DMS153 treated with DMSO at 0.1 percent for 48 hours (cell line): Measurements from ENCODE around the gene ETS2.
A peak's percentile ranks its signal among the peaks of the same experiment; 100 is the strongest.

ENCODE experiments used
- DNase-seq: peaks from one replicate; lab custom pipeline; 2025; ENCODE audit not compliant: unreplicated experiment; lab: John Stamatoyannopoulos, UW

Gene ETS2

DNA sequence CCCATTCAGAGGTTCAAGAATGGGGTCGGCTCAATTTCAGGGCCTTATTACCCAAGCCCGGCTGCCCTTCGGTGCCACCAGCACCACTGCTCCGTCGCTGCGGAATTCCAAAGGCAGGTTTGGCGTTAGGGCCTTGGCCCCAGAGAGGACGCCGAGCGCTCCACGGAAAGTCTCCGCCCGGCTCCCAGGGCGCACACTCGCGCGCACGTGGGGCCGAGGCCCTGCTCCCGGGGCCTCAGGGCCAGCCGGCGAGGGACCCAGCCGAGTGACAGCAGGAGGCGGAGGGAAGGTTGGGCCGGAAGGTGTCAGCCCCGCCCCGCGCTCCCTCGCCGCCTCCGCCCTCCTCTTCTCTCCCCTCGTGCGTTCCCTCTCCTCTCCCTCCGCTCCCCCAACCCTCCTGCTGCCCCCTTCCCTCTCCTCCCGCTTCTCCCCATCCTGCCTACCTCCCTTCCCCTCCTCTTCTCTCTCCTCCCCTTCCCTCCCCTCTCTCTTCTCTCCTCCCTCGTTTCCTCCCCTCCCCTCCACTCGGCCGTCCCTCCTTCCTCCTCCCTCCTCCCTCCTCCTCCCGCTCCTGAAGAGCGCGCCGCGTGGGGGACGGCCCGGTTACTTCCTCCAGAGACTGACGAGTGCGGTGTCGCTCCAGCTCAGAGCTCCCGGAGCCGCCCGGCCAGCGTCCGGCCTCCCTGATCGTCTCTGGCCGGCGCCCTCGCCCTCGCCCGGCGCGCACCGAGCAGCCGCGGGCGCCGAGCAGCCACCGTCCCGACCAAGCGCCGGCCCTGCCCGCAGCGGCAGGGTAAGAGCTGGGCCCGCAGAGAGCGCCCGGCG is at the start of gene ETS2:
ETS2 (plus strand) TSS at position 602 of the 825 bp plus-strand sequence. CDS start 4,106 bp downstream, outside the sequence.
- peak; percentile 98 for DNase-seq

DNA sequence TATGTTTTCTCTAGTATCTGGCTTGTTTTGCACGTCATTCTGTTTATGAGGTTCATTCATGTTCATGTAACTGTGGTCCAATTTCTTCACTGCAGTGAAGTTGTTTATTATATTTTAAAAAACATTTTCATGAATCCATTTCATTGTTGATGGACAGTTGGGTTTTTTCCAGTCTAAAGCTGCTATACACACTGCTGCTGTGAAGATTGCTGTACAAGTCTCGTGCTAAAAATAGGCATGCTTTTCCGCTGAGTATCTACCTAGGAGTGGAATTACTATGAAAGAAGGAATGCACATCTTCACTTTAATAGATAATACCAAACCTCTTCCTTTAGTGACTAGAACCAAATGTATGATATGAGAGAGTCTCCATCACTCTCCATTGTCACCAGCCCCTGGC is 49.0 kb upstream of the ETS2 start:
- DNase-seq, result no peak

DNA sequence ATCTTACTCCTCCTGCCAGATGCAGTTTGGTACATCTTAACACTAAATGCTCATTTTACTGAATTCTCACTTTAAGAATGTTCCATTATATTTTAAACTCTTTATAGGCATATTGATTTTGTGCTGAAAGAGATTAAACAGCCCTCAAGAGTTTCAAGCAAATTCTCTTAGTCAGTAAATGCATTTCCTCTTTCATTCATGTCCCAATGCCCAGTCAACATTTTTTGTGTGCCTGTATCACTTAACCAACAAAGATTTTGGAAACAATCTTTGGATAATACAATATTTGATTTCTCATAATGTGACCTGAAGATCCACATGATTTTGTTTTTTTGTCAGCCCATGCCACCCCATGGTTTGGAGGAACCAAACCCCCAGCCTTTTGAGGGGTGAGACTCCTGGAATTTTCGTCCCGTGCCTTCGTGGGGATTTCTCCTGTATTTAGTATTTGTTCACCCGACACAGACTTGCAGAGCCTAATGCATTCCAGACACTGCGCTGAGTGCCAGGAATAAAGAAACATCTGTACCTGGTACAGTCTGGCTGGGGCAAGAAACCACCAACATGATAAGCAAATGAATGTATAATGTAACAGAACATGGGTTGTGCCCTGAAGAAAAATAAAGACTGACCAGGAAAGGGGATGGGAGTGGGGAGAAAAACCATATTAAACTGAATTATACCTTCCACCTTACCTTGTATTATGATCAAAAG is 47.1 kb upstream of the ETS2 start:
- no peak for DNase-seq

DNA sequence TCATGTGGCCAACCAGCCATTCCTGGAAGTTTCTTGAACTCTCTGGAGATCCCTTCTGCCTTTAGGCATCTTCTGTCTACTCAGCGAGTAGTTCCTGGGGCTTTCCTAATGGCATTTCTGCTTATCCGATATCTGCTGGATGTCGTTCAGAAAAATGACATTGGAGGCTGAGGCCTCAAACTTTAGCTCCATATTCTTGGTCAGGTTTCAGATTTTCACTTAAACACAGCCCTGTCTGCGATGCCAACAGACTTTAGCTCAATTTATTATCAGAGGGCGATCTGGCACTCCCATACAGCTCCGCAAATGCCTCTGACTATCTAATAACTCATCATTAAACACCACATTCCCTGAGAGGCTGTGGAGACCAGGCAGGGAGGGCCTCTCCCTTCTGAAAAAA is 46.3 kb upstream of the ETS2 start:
- no peak for DNase-seq

DNA sequence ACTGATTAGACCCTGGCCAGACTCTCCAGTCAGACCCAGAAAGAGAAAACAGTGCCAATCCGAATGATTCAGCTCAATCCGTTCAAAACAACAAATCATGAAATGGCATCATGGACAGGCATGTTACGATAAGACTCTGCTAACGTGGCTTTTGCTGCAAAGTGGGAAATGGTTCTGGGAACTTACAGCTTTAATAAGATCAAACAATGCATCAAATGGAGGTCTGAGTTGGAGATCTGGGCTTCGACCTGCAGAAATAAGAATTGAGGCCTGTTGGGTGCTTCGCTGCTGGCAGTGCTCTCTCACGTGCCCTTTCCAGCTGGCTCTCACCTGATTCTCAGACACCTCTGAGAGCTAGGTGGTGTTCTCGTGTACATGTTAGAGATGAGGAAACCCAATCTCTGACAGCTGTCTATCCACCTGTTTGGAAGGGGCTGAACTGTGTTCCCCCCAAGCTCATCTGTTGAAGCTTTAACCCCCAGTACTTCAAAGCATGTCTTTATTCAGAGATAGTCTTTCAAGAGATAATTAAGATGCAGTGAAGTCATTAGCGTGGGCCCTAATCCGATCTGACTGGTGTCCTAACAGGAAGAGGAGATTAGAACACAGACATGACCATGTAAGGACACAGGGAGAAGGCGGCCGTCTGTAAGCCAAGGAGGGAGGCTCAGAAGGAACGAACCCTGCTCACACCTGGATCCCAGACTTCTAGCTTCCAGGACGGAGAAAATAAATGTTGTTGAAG is 45.5 kb upstream of the ETS2 start:
- no peak for DNase-seq

DNA sequence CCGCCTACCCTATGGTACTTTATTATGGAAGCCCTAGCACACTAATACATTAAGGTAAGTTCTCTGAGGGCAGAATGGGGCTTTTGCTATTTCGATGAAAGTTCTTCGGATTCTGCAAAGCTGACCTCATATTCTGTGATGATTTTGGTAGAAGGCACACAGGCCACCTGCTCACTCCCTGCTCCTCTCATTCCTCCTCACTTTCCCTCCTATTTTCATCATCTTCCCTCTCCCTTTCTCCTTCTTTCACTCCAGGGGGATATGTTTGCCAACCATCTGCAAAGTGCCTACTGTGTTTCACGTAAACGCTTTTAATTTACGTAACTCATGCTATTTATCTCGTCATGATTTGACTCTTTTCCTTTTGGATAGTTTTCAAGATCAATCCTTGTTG is 45.0 kb upstream of the ETS2 start:
- DNase-seq, result no peak

DNA sequence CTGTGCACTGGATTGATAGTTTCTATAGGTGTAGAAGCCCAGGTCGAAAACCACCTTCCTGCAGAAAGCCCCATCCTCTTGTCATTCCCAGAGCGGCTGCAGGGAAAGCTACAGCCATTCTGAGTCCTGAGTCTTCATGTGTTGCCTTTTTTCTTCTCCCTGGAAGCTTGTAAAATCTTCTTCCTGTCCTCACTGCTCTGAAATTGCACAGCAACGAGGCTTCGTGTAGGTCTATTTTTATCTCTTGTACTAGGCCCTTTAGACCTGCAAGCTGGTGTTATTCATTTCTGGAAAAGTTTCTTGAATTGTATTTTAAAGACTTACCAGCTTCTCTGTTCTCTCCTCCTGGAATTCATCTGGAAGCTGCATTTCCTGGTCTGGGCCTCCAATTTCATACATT is 44.2 kb upstream of the ETS2 start:
- DNase-seq, result no peak

DNA sequence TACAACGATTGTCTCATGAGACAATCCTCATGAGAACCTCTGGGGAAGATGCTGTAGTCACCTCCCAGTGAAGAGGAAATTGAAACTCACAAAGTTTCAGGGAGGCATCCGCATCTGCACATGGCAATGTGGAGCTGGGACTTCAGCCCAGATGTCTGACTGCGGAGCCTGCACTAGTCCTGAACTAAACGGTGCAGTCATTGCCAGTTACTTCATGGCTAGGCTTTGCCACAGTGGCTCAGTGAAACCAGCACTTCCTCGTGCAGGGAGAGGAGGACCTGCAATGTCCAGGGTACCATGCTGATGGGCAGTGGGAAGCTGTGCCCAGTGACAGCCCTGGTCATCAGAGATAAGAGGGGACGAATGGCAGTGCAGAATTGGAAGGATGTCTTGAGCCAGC is 40.7 kb upstream of the ETS2 start:
- no peak for DNase-seq

DNA sequence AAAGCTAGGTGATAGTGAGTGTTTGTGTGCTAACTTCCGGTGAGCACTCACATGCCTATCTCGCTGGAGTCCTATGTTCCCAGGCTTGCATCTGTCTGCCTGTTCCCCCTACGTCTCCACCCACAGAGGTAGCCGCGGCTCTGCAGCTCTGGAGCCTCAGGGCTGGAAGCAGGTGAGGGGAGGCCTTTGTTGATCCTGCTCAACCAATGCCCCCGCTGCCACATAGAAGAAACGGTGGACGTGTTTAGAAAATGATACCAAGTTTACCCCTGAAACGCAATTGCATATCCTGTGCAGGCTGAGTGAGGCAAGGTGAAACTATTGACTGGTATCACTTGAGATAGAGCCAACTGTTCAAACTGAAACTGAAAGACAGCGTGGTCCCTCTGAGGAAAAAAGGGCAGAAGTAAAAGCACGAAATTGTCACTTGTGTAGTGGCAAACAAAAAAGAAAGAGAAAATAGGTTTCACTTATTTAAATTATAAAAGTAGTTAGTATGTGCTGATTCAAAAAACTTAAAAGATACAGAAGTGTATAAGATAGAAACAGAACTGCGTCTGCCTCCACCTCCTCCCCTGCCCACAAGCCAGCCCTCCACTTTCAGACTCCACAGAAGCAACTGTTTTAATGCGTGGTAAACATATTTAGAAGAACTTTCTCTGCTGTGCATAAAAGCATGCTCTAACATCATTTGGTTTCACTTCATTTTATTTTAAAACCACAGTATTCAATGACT is 38.6 kb upstream of the ETS2 start:
- DNase-seq, result peak; percentile 89

DNA sequence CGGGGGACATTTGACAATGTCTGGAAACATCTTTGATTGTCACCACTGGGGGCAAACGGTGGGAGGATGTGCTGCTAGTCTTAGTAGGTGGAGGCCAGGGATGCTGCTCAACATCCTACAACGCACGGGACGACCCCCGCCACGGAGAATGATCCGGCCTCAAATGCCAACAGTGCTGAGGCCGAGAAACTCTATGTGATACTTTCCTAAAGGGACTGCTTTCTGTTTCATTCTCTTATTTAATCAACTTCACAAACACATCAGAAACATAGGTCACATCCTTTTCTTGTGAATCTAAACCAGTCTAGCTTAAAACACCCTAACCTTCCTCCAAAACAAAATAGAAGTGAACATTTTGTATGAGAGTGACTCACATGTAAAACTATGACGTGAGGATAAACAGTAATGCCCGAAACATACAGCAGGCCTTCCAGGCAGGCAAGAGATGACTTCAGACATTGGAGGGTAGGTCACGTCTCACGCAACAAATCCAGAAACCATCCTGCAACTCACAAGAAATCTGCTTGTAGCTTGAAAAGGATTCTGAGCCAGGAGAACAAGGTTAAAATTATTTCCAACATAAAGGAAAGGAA is 37.2 kb upstream of the ETS2 start:
- peak; percentile 54 for DNase-seq

DNA sequence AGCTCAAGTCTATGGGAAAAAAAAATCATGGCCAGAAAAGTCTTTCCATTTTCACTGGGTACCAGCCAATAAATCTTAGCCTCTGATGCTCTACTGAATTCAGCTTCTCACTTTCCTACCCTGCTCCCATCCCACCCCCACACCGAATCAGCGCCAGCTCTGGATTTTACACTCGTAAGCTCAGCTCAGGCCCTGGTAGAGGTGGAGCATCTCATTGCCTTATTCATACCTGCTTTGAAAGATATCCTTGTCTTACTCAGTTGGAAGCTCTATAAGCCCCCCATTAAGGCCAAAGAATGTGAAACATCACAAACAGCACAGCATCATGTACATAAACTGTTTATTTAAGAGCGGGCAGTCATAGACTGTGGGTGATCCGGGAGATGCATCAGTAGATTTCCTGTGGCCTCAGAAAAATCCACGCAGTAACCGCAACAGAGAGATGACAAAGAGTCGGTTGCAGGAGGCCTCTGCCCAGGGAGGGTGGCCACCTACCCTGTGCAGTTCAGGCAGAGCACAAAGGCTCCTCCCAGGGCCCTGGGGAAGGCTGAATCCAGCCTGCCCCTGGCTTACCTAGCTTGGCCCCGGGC is 36.4 kb upstream of the ETS2 start:
- peak; percentile 71 for DNase-seq

DNA sequence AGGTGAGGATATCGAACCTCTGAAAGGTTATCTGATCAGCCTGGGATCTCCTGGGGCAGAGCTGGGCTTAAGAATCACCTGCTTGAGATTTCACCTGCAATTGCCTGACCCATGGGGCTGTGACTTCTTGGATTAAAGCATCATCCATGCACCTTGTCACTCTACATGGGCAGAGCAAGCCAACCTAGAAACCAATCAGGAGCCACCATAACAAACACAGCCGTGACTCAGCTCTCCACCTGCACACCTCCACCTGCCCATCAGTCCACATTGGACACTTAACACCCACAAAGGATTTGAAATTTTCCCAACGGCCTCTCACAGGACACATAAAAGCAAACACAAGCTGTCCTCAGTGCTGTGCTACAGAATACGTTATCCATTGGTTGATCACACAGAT is 35.1 kb upstream of the ETS2 start:
- peak; percentile 62 for DNase-seq

DNA sequence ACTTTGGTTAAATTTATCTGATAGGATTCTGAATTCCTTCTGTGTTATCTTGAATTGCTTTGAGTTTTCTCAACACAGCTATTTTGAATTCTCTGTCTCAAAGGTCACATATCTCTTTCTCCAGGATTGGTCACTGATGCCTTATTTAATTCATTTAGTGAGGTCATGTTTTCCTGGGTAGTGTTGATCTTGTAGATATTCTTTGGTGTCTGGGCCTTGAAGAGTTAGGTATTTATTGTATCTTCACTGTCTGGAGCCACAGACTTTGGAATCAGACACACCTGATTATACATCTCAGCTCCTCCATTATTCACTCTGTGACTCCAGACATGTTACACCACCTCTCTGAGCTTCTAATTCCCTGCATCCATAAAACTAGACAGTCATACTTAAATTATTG is 34.2 kb upstream of the ETS2 start:
- DNase-seq, result no peak

DNA sequence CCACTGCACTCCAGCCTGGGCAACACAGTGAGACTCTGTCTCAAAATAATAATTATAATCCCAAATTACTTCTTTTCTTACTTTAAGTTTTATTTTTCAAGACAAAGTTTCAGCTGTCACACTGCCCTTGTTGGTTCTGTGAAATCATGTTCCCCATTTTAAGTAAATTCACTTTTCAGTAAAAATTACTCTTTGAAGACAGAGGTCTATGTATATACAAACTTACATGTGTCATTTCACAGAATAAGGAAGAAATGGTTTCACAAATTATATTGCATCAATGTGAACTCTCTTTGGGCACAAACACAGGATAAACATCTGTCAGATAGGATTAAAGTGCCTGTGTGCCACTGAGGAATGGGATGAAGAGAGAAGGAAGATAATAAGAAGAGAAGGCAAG is 33.1 kb upstream of the ETS2 start:
- no peak for DNase-seq

DNA sequence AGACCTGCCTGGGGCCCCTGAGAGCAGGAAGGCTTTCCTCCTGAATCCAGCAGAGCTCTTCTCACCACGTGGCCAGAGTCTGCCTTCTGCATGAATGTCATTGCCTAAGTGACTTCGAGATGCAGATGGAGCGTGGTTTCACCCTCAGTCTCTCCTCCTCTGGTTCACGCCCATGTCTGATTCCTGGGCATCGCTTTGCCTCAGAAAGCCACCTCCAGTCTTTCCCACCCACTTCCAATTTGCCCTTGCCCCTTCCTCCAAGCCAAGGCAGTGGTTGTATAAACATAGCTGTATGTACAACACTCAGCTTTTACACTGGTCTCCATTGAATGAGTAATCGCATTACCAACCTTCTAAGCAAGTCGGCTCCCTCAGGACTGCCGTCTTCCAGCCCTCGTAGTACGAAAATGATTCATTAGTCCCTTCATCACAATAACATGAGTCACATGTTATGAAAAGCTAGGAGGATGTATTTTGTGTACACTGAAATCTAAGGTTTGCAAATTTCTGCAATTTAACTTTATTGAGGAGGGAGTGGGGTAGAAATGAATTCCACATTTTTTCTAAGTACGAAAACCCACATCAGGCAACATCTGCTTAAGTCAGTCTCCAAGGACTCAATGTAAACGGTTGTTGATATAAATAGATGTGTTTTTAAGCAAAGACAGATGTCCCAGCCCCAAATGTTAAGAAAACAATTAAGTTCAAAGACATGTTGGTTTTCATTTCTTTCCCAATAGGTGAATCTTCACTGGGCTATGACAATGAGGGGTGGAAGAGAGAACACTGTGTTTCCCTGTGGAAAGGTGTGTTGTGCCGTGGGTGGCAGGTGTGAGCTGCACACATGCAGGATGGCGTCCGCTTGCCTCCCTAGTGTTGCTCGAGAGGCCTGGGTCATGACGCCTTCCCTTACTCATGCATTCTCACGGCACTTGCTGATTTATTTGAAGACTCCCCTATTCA is 32.3 kb upstream of the ETS2 start:
- DNase-seq, result no peak

DNA sequence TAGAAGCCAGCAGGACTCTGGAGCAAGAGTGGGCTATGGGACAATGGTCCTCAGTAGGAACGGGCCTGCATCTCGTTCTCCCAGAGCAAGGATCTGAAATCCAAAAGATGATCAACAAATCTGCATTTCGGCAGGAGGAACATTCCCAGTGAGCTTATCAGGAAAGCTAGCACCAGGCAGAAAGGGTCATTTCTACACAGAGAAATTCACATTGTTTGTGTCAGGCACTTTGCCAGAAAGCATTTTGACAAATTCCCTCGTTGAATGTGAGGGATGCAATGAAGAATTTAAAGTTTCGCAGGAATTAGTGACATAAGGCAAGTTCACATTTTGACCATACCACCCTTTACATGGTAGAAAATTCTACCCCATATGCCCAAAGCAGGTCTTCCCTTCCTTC is 31.6 kb upstream of the ETS2 start:
- no peak for DNase-seq

DNA sequence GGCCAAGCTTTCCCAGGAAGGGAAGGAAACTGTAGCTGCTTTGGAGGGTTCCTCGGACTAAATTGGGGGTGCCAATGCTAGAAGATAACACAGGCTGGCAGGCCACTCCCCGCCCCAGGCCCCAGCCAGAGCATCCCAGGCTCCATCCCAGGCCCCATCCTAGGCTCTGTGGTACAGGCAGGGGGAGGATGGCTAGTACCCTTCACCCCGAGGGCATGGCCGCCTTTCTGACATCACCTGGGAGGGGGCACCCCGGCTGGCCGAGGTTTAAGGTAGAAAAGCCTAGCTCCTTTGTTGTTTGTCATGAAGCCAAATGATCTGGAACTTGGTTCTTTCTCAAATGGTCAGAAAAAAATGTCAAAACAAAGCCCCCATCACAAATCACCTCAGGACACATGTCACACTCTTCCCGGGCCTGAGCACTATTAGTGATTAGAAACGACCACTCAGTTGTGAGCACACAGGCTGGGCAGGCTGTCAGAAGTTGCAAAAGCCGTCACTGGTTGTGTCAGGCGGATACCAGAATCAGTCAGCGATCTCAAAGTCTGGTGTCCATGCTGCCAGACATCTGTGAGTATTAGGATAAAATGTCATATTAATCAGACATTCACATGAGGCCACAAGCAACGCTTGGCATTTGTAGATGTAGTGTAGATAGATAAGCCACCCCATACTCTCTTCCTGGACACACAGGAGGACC is 31.0 kb upstream of the ETS2 start:
- DNase-seq, result no peak

DNA sequence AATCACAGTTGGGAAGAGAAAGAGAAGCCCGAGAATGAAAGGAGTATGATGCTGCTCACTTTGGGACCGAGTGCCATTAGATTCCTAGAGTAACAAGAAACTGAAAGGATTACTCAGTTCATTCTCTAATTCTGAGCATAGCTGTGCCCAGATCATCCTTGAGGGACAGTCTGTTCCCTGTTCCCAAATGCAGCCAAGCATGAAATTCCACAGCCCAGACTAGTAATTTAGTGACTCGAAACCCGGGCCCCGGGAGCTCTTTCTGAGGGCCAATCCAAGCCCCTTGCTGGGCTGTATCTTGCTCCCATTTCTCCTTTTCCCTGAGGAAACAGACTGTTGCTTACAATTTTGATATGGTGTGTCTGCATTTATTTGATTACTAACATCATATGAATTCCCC is 30.0 kb upstream of the ETS2 start:
- no peak for DNase-seq

DNA sequence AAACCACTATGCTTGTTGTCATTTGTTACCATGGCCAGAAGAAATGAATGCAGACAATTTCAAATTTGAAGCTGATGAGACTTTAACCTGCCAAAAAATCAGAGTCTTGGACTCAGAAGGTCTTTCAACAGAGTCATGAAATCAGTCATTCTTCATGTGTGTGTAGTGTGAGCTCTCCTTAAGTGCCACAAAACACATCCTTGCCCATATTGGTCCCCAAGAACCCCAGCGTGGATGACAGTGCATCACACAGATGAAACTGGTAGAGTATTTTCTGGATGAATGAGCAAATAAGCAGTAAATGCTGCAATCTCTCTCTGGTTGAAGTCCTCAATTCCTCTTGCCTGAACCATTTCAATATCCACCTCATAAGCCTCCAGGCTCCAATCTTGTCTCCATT is 28.7 kb upstream of the ETS2 start:
- no peak for DNase-seq
